ENCODE results near the gene C13orf42.

C13orf42 gene

GRCh38 chr13:51064753-51065152 is 46.3 kb downstream of the C13orf42 start:
- no peak for DNase-seq

- no peak for DNase-seq
These were observed 47.2 kb downstream of the C13orf42 start for GRCh38 chr13:51063909-51064308.

DNA sequence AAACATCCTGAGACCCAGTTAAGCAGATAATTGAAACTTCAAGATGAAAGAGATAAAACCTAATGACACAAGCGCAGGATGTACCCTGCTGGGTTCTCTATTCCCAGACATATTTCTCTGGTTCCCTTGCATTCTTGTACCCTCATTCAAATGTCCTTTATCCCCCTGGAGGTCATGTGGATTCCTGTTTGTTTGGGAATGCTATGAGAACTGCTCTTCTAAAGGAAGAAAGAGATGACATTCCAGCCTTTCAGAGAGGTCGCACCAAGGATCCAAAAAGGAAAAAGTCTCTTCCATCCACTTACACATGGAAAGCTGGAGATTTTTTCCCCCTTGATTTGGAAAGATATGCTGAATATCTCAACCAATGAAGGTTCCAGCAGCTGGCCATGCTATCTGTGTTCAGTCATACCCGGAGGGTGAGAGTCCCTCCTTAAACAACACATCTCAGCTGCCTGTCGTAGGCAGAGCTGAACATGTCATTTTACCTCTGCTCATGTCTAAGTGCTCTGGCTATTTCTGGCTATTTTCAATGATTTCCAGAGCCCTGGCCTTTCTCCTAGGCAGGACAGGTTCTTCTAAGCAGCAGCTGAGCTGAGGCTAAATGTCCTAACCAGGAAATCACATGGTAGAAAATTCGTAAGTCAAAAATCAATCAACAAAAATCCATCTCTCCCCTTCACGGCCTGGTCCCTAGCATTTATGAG is 52.5 kb downstream of the C13orf42 start:
- DNase-seq, result no peak

- no peak for DNase-seq
These were observed 53.2 kb downstream of the C13orf42 start for GRCh38 chr13:51057906-51058305.

DNA sequence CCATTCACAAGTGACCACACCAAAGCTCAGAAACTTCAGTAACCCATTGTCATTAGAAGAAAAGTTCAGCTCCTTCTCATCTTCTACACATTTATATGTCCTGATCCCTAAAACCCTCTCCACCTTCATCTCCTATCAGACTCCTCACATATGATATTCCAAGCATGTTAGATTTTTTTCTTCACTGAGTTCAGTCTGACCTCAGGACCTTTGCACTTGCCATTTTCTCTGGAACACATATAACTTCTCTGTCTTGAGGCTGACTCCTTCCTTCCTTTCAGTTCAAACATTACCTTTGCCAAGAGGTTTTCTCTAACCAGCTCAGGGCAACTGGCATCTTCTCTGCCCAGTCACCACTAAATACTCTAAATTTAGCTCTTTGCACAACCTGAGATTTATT is 54.1 kb downstream of the C13orf42 start:
- no peak for DNase-seq

DNA sequence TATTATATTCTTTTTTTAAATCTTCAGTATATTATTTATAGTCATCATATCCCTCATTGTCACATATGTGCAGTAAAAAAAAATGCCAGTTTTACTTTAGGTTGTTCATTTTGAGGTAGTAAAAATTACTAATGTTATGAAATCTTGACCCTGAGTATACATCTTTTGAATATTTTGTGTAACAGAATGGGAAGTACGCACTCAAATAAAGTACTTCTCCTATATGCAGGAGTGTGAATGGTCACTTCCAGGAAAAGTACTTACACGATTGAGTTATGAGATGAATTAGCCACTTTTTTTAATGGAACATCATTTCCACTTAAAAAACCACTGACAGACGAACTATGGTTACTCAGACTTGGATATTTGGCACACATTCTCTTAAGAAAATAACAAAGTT is 58.5 kb downstream of the C13orf42 start:
- DNase-seq, result no peak

DNA sequence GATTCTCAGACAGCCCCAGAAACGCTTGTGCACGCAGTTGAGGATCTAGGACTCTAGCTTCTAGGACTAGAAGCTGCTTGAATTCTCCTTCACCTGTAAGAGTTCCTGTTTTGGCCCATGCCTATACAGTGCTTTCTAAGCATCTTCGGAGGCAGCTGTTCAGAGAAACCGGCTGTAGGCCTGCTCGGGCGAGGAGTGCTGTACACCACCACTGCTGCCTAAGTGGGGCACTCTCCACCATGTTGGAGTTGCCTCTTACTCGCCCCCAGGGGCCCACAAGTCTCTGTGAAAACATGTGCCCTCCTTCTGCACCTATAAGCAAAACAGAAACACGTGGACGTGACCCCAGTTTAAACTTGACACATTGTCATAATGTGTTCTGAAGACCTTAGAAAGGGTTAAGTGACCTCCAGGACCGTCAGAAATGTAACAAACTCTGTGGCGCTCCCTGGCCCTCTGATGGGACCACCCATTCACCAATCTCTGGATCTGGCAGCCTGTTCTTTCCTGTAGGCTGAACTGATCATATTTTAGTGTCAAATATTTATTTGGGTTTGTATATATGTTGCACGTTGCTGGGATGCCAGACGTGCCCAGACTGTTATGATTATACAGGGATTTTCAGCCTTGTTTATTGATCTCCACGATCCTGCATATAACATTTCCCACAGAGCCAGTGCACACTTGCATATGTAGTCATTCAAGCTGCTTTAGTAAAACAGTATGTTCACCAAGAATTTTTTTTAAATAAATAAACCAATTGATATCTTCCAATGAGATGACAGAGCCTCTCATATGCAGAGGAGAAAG is 60.8 kb downstream of the C13orf42 start:
- DNase-seq, result no peak

- DNase-seq, result no peak
These were observed 62.5 kb downstream of the C13orf42 start for GRCh38 chr13:51048616-51049015.

DNA sequence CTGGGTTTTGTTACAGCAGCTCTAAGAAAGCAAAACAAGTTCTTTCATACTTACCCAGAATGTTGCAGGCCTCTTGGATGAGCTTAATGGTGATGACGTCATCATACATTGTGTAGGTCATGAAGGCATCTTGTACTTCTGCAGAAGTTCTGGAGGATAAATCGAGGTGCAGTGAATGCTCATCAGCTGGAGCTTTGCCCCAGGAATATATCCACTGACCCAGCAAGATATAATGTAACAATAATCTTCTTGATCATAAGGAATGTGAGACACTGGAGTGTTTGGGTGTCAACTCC is 63.0 kb downstream of the C13orf42 start:
- DNase-seq, result no peak

DNA sequence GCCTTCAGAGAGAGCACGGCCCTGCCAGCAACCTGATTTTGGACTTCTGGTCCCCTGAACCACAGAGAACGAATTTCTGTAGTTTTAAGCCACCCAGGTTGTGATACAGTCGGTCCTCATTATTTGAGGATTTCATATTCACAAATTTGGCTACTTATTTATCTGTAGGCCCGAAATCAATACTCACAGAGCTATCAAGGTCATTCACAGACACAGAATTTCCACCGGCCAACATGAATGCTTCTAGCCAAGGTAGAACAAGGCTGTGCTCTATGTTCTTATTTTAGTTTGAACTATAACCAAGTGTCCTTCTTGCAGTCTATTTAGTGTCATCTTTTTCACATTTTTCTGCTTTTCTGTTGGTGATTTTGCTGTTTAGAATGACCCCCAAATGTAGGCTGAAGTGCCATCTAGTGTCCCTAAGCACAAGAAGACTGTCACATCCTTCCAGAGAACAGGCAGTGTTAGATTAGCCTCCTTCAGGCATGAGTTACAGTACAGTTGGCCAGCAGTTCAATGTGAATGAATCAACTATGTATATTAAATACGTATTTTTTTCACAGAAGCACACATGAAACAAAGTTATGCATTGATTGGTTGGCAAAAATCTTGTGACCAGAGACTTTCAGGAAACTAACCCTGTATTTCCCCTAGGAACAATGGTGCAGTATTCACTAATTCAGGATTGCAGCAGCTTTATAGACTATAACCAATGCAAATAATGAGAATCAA is 63.5 kb downstream of the C13orf42 start:
- DNase-seq, result no peak

DNA sequence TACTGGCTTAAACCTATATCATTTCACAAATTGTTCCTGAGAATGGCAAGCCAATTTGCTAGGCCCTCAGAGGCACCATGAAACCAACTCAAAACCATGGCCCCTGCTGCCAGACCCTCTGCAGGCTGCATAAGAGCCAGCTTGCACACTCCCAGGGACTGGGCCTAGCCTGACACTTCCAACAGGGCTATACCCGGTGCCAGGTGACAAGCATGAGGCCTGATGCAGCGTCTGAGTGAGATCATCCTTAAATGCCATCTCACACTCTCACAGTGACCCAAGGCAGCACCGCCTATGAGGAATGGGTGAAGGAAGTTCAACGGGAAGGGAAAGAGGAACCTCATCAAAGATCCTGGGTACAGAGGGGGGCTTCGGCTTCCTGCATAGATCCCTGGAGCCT is 65.6 kb downstream of the C13orf42 start:
- no peak for DNase-seq

- DNase-seq, result no peak
These were observed 66.9 kb downstream of the C13orf42 start for GRCh38 chr13:51044023-51044665.

GRCh38 chr13:51043310-51043709 is 67.8 kb downstream of the C13orf42 start:
- DNase-seq, result no peak

GRCh38 chr13:51041710-51042109 is 69.4 kb downstream of the C13orf42 start:
- DNase-seq, result no peak

GRCh38 chr13:51041126-51041525 is 69.9 kb downstream of the C13orf42 start:
- DNase-seq, result no peak

DNA sequence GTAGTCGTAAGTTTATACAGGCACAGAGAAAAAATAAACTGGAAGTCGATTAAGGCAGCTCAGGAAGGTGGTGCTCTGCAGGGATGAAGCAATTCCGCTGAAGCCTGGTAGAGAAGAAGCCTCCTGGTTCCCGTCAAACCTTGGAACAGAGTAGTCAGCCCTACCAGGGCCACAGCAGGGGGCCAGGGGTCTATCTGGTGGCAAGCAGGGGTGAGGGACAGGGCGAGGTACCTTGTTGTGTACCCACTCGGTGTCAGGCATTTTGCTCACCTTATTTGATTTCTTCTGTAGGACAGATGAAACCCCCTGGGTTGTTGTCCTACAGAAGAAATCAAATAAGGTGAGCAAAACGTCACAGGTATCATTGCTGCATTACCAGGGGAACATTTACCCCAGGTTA is 70.6 kb downstream of the C13orf42 start:
- no peak for DNase-seq

DNA sequence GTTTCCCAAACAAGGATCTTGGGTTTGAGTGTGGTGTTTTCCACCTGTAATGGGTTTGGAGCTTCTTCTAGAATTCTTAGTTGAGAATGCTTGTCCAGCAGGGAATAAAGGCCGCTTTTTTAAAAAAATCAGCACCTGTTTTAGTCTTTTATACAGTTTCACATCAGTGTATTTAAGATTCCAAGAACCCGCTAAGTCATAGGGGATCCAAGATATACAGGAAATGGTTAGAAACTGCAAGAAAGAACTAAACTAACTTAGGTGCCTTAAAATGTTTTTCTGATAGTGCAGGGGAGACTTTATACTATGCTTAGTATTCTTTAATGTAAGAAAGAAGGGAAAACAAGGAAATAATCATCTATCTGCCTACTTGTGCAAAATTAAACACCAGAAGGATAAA is 74.7 kb downstream of the C13orf42 start:
- DNase-seq, result no peak

GRCh38 chr13:51035978-51036377 is 75.1 kb downstream of the C13orf42 start:
- no peak for DNase-seq

- DNase-seq, result no peak
These were observed 75.6 kb downstream of the C13orf42 start for GRCh38 chr13:51035469-51035868.

GRCh38 chr13:51034906-51035305 is 76.2 kb downstream of the C13orf42 start:
- no peak for DNase-seq

DNA sequence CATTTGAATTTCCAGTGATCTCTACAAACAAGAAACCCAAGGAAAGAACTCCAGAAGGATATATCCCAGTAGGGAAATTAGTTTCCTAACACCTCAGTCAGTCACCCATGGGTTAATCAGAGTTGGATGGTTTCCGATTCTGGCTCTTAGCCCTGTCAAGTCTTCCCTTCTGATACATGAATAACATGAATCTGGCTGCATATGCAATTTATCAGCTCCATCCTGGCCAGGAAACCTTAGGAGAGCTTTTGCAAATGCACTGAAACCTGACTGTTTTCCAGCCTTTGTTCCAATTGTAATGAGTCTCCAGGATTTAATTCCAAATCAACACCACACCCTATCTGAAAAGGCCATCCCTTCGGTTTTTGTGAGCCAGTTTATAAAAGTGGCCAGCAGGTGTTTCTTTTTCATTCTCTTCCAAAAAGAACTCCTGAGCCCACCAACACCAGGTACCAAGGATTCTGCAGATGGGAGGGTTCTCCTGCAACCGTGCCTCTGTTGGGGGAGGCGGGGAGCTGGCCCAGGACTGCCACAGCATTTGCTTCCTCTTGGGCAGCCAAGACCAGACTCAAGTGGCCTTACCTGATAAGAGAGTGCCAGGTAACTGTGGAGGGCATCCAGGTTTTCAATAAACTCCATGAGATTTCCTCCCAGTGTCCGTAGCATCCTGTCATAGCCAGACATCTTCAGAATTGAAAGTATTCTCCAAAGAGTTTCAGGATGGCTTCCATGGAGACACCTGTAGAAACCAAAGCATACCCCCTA is 77.5 kb downstream of the C13orf42 start:
- DNase-seq, result no peak

- no peak for DNase-seq
These were observed 78.2 kb downstream of the C13orf42 start for GRCh38 chr13:51032831-51033230.
